H1 (cell line): ENCODE data around the gene ZNF532. TPM values are rescaled to one million over a fixed set of nuclear protein-coding genes. Genes with fewer than 3 reads are reported as not detected.

Experiments used
- ATF2 ChIP-seq: IDR thresholded peaks from 2 replicates; pipeline ENCODE4 v1.6.1; 2012; ENCODE audit warnings: low read length, inconsistent platforms
- BACH1 ChIP-seq: IDR thresholded peaks from 2 replicates; pipeline ENCODE4 v1.6.1; 2012; ENCODE audit warnings: low read length, improper control_type of control experiment
- CHD7 ChIP-seq: fragments of 300-600 bp; sonication (generic); IDR thresholded peaks from 2 replicates; pipeline ENCODE4 v1.7.1; 2012; ENCODE audit warnings: low read length, moderate library complexity, mild to moderate bottlenecking, inconsistent platforms; ENCODE audit not compliant: insufficient replicate concordance
- CTBP2 ChIP-seq: IDR thresholded peaks from 2 replicates; pipeline ENCODE4 v1.7.0; 2011; ENCODE audit warnings: borderline replicate concordance, mild to moderate bottlenecking, moderate library complexity, mixed read lengths, low read length; ENCODE audit not compliant: insufficient read depth, insufficient read length
- EGR1 ChIP-seq: IDR thresholded peaks from 2 replicates; pipeline ENCODE4 v1.6.1; 2011; ENCODE audit warnings: low read depth, low read length, borderline replicate concordance
- KDM1A ChIP-seq: fragments of 200-600, 300-600 bp; sonication (generic); IDR thresholded peaks from 2 replicates; pipeline ENCODE4 v1.7.1; 2016; ENCODE audit warnings: mild to moderate bottlenecking, low read length, borderline replicate concordance
- RBBP5 ChIP-seq: IDR thresholded peaks from 2 replicates; pipeline ENCODE4 v1.7.1; 2012; ENCODE audit warnings: low read depth, mild to moderate bottlenecking, inconsistent platforms, low read length, moderate library complexity, borderline replicate concordance
- SRF ChIP-seq: IDR thresholded peaks from 2 replicates; pipeline ENCODE4 v1.6.1; 2011; ENCODE audit warnings: mild to moderate bottlenecking, low read depth, low read length, moderate library complexity
- TCF12 ChIP-seq: IDR thresholded peaks from 2 replicates; pipeline ENCODE4 v1.6.1; 2011; ENCODE audit warnings: low read depth, mild to moderate bottlenecking, low read length
- polyA plus RNA-seq, 7 experiments: library from polyadenylated mRNA; depleted of rRNA in 3 of 7; stranded (reverse) in 5 of 7; unstranded in 2 of 7; fragments of >200 nt in 5 of 7; fragments of 200-250 nt in 2 of 7; gene quantifications; 1 replicate in 5 of 7; 2 replicates in 1 of 7; 4 replicates in 1 of 7; pipeline versions ENCODE4 v1.2.1 to v1.2.3, GENCODE V29; 2011 to 2013; ENCODE audit warnings: missing spikeins in 2 of 7, mixed read lengths in 2 of 7
- total RNA-seq: library from RNA; stranded (reverse); fragmentation: NEBNext Ultra II Directional; extraction: Animal tissue kit (Norgen Biotek cat#: 25700); gene quantifications from 2 replicates; pipeline ENCODE4 v1.2.1, GENCODE V29; 2021

Gene ZNF532
- total and polyA plus RNA-seq, 2 of the 8 experiments (the other 6 are each of a cell fraction or from before 2014, with no cell fraction given): 143 to 240 TPM

GRCh38 chr18:58886864-58887612, 22.4 kb downstream of the ZNF532 start (continued):
- TF ChIP-seq CHD7: no peak
- no peak for TF ChIP-seq EGR1
- no peak for TF ChIP-seq SRF
- no peak for TF ChIP-seq CTBP2
- no peak for TF ChIP-seq RBBP5
- no peak for TF ChIP-seq BACH1
- TF ChIP-seq TCF12: no peak
- TF ChIP-seq ATF2: no peak
- TF ChIP-seq KDM1A: no peak
